ENCODE measurements around the gene ALPP.

DNA sequence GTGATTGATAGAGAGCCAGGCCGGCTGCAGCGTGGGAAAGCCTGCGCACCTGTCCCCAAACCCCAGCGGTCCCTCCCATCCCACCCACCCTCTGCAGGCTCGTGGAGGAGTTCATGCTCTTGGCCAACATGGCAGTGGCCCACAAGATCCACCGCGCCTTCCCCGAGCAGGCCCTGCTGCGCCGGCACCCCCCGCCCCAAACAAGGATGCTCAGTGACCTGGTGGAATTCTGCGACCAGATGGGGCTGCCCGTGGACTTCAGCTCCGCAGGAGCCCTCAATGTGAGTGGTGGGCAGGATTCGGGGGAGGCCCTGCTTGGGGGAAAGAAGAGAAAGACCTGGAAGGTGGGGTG, 48.9 kb upstream of the ALPP start:
- TF ChIP-seq, protein P1, sequence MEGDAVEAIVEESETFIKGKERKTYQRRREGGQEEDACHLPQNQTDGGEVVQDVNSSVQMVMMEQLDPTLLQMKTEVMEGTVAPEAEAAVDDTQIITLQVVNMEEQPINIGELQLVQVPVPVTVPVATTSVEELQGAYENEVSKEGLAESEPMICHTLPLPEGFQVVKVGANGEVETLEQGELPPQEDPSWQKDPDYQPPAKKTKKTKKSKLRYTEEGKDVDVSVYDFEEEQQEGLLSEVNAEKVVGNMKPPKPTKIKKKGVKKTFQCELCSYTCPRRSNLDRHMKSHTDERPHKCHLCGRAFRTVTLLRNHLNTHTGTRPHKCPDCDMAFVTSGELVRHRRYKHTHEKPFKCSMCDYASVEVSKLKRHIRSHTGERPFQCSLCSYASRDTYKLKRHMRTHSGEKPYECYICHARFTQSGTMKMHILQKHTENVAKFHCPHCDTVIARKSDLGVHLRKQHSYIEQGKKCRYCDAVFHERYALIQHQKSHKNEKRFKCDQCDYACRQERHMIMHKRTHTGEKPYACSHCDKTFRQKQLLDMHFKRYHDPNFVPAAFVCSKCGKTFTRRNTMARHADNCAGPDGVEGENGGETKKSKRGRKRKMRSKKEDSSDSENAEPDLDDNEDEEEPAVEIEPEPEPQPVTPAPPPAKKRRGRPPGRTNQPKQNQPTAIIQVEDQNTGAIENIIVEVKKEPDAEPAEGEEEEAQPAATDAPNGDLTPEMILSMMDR (conservative IDR thresholded peaks at IDR 0.05; ENCODE audit: low read depth, low read length) = no peak
- no peak for TF ChIP-seq EZH2 (IDR thresholded peaks at IDR 0.05; ENCODE audit: low read length, unreplicated experiment)

All from PC-3 (cell line).